Stimulated activated CD4-positive, alpha-beta T cell treated with anti-CD3 and anti-CD28 coated beads, Interleukin-15, amount 100 ng/mL, for 24 hours (primary cell): Measurements from ENCODE around the gene TPK1.
A peak's percentile ranks its signal among the peaks of the same experiment; 100 is the strongest.

Experiments used
- DNase-seq: peaks from one replicate; pipeline ENCODE4 v3.0.0-alpha.2; 2020

TPK1 gene

DNA sequence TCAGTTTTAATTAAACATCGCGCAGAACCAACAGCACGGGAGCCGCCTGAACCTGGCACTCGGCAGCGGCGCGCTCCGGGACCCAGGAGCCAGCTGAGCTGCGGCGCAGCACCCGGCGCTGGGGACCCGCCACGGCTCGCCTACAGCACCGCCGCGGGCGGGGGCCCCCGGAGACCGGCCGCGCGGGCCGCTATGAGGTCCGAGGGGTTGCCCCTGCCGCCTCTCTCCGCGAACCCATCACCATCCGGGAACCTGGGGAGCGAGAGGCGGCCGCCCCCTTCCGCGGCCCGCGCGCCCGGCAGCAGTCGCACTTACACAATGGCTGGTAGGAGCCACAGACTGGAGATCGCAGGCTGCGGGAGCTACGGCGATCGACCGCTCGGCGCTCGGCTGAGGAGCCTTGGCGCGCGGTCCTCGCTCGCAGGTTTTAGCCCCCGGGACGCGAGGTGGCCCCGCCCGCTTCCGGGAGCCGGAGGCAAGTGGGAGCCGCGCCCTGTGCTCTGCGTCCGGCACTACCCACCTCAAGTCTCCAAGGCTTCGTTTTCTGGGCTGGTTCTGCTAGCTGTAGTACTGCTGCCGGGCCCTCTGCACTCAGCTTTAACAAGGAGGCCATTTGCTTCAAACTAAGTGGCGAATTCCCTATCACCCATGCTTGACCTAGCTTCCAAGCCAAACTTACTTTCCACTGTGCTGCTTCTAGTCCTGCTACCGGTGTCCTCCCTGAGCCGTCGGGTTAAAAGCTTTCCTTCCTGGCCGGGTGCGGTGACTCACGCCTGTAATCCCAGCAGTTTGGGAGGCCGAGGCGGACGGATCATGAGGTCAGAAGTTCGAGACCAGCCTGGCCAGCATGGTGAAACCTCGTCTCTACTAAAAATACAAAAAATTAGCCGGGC, at the start of gene TPK1:
TSS of gene TPK1 (minus strand) at position 402 of the 893 bp plus-strand sequence. CDS start 451 bp downstream, outside the sequence.
- peak; percentile 93 for DNase-seq

DNA sequence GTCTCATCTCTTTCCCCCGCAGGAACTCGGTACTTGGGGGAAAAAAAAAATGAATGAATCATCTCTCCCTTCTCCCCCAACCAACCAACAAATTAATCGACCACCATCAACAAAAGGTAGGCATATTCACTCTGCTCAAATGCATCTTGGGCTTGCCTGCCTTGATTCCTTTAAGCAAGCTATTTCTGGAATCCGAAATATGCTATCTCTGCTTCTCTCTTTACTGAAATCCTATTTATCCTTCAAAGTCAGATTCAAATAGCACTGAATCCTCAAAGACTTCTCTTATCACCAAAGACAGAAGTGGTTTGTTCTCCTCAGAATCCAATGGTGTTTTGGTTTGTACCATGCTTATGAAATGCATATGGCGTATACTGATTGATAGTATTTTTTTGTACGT, 49.6 kb upstream of the TPK1 start:
- no peak for DNase-seq

DNA sequence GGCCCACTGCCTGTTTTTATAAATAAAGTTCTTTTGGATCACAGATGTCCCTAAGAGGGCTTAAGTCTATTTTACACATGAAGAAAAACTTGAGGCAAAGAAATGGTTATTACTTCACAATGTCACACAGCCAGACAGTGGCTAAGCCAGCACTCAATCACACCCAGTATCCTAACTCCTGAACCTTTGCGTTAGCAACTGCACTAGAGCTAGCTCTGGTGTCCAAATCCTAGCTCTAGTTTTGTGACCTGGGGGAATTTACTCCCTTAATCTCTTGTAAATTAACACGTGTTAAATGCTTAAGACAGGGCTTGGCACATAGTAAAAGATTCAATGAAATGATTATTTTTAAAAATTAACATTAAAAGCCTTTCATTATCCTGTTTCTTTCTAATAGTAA, 49.0 kb upstream of the TPK1 start:
- DNase-seq, result no peak

DNA sequence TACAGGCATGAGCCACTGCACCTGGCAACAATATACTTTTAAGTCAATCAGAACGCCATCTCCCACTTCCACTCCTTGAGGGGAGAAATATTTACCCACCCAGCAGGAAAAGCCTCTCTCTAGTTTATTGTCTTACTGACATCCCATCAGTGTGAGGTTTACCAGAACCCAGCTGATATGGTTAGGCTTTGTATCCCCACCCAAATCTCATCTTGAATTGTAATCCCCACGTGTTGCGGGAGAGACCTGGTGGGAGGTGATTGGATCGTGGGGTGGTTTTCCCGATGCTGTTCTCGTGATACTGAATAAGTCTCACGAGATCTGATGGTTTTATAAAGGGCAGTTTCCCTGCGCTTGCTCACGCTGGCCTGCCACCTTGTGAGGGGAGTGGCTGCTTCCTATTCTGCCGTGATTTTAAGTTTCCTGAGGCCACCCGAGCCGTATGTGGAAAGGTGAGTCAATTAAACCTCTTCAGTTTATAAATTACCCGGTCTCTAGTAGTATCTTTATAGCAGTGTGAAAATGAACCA, 37.5 kb upstream of the TPK1 start:
- DNase-seq, result no peak

DNA sequence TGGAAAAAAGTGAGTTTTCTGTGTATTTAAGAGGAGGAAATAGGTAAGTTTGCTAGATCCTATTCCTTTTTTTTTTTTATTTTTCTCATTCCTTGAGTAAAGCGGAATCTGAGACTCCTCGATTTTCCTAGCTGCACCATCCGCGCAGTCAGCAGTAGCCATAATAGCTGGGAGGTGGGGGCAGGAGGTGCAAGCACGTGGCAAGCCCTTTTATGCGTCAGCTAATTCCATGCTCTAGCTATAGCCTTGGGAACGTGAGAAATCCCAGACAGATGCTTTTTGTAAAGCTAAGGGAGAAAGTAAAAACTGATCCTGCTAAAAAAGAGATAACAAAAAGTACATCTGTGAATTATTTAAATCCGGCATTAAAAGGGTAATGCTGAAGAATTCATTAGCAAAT, 33.2 kb upstream of the TPK1 start:
- no peak for DNase-seq

DNA sequence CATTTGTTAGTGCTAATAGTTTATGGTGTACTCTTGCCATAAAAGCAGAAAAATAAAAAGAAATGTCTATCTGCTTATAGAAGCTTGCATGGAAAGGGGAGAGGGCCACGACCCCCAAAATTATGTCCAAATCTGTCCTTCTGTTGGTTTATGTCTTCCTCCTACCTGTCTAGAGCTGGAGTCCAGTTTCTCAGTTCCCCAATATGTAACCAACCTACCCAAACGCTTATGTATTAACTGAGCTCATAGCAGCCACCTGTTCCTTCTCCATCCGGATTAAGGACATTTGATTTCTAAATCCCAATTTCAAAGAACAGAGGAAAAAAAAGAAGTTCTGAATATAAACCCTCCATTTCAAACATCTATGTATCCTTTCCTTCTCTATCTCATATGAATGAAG, 30.3 kb upstream of the TPK1 start:
- DNase-seq, result no peak

DNA sequence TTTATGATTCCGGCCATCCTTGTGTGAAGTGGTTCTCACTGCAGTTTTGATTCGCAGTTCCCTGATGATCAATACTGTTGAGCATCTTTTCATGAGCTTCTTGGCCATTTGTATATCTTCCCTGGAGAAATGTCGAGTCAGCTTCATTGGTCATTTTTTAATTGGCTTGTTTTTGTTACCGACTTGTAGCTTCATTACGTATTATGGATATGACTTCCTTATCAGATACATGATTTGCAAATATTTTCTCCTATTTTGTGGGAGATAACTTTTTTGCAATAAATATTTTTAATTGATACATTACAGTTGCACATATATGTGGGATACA, 27.4 kb upstream of the TPK1 start:
- no peak for DNase-seq

DNA sequence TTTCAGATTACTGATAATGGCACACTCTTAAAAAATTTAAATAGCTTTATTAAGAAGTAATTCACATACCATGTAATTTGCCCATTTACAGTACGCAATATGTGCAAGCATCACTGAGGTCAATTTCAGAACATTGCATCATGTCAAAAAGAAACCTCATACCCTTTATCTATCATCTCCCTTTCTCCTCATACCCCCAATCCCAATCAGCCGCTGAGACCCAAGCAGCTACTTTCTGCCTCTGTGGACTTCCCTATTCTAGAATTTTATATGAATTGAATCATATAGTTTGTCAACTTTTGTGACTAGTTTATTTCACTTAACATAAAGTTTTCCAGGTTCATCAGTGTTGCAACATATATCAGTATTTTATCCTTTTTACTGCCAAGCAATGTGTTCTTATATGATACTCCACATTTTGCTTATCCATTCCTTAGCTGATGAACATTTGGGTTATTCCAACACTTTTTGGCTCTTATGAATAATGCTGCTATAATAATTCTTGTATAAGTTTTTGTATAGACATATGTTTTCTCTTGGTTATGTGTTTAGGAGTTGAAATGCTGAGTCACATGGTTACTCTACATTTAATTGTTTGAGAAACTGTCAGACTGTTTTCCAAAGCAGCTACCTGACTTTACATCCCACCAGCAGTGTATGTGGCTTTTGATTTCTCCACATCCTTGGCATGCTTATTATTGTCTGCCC, 26.9 kb upstream of the TPK1 start:
- no peak for DNase-seq

DNA sequence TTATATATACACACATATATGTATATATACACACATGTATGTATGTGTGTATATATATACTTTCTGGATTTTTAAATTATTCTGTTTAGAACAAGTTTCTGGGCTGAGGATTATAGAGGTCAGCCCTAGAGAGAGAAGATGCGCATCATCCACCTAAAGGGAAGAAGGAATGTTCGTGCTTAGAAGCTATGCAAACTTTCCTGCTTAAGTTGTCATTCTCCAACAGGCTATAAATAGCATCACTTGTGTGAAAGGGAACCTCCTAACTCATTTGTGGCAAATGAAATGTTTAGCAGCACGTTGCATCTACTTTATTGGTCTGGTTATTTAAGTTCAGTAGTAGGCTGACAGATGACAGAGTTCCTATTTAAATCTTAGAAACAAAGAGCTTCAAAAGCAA, 23.9 kb upstream of the TPK1 start:
- DNase-seq, result no peak

DNA sequence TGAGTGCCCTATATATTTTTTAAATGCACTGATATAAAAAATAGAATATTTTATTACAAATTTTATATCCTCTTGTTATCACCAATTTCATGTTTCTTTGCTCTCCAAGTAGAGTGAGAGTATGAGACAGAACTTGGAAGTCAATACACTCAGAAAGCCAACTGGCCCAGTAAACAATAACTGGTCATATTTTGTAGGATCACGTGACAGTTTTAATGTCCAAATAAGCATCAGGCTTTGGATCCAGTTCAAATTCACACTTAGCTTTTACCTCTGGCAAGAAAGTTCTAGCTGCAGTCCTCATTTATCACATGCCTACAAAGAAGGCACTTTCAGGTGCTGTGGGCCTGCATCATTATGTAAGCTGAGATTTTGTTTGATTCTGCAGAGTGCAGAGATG, 21.6 kb upstream of the TPK1 start:
- DNase-seq, result no peak

DNA sequence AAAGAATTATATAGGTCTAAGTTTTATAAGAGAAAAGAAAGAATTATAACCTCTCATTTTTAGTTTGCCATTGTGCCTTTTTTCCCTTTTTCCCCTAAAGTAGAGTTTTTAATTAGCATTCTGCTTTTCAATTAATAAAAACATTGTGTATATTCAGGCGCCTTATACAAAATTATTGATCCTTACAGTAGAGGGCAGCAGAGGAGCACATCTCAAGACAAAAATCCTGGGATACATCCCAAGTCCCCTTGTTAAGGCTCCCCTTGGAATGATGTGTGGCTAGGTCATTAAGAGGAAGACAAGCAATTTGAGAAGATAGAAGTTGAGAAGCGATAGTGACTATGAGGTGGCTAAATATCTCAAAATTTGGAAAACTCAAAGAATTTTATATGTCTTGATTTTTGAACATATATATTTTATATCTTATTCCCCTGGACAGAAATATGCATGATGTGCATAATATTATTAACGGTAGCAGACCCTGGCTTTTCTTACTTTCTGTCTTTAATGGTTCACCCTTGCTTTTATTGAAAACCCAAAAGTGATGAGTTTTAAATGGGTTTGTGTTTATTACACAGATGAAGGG, 19.1 kb upstream of the TPK1 start:
- DNase-seq, result no peak

DNA sequence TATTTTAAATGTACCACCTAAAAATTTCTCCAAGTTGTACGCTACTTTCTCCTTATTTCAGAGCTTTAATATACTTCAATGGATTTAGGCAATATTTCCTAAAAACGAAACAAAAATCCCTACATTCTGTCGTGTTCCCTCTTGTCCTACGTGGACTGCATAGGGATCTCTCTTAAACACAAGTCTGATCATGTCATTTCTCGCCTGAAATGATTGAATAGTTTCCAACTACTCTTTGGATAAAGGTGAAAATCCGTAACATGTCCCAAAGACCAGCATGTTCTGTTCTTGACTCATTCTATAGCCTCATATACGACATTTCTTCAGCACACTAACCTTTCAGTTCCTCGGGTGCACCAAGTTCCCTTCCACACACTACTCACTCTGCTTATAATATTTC, 17.7 kb upstream of the TPK1 start:
- DNase-seq, result no peak

DNA sequence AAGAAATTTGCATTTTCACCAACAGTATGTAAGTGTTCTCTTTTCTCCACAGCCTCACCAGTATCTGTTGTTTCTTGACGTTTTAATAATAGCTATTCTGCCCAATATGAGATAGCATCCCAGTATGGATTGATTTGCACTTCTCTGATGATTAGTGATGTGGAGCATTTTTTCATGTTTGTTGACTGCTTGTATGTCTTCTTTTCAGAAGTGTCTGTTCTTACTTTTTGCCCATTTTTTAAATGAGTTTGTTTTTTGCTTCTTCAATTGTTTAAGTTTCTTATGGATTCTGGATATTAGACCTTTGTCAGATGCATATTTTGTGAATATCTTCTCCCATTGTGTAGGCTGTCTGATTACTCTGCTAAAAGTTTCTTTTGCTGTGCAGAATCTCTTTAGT, 12.2 kb upstream of the TPK1 start:
- DNase-seq, result no peak

DNA sequence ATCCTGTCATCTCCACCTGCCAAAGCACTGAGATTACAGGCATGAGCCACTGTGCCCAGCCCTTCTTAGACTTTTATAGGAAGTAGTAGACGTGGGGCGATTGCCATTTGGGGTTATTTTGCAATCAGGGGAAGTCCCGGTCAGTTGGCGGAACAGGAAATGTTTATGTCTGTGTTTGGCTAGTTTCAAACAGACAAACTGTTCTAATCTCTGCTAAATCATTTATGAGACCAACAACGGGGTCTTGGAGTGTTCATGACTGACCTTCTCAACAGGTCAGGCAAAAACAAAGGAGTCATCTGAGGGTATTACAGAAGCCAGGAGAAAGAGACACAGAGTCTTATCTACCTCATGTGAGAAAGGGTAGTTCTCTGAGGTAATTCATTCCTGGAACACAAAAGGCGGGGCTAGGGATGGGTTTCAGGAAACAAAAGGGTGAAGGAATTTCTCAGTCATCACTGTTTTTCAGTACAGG, 6.6 kb upstream of the TPK1 start:
- peak; percentile 51 for DNase-seq

DNA sequence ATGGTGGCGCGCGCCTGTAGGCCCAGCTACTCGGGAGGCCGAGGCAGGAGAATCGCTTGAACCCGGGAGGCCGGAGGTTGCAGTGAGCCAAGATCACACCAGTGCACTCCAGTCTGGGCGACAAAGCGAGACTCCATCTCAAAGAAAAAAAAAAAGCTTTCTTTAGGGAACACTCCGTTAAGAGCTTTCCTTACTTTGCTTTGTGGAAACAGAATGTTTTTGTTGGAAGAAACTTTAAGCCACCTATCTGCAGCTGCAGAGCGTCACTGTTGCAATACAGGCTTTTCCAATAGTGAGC, 641 bp upstream of the TPK1 start:
- no peak for DNase-seq

DNA sequence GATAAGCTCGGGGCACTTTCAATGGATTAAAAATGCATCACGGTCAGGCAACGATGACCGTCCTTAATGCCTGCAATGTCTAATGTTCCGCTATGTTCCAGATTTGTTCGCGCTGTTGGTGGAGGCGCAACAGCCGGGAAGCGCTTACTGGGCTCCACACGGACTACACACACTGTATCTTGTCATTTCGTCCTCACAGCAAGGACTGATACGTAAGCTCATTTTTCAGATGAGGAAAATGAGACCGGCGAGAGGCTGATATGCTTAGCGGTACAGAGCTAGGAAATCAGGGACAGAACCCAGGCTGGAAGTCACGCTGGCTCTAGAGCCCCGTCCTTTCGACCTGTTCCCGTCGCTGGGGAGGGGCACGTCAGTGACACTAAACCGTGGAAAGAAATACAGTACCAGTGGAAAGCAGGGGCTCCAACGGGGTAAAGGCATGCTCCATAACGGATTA, 670 bp downstream of the TPK1 start:
- DNase-seq, result peak; percentile 58

DNA sequence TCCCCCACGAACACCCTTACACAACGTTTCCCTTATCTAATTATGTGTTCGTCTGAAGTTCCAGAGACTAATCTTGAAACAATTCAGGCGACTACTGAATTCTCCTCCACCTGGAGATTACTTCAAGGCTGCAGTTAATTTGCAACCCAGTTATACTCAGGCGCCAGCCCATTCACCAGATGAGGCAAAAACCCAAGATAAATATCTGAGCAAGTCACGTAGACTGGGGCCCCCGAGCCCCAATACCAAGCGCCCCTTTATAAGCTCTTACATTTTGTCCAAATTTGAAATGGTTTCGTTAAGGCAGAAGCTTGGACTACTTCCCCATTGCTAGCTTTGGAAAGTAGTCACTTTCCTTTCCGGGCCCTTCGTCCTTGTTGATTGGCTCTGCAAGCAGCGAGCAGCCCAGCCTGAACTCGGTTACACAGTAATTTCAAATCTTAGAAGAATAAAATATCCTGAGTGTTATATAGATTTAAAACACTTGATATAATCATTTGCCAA, 1.2 kb downstream of the TPK1 start:
- DNase-seq, result peak; percentile 59

DNA sequence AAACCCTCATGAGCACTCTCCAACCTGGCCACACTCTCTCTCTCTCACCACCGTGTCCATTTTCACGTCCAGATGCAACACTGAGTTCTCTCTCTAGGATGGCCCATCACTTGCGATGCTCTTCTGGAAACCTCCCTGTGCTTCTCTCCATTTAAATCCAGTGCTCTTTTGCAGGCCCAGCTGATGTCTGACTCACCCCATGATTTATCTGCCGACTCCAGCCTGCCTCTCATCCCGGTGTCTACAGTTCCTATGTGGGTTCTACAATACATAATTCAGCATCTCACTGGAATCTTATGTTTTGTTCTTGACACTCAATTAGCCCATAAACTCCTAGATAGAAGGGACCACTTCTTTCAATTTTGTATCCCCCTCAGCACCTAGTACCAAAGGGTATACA, 5.0 kb downstream of the TPK1 start:
- no peak for DNase-seq

DNA sequence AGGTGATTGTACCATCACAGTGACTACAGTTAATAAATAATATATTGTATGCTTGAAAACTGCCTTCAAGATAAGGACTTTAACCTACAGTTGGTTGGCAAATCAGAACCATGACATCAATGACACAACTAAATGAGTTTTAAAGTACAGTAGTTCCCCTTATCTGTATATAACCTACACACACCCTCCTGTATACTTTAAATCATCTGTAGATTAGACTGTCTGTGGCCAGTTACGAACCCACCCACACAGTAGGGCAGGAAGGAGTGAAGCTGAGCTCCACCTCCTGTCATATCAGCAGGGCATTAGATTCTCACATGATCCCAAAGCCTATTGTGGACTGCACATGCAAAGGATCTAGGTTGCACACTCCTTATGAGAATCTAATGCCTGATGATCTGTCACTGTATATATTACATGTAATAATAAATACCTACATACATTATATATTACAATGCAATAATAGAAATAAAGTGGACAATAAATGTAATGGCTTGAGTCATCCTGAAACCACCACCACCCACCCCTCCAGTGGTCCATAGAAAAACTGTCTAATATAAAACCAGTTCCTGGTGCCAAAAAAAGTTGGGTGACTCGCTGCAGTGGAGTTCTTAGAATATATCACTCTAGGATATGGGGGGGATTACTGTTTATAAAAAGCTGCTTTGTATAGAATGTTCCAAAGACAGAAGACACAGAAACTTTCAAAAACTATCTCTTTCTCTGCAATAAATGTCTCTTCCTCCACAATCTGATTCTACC, 5.6 kb downstream of the TPK1 start:
- no peak for DNase-seq

DNA sequence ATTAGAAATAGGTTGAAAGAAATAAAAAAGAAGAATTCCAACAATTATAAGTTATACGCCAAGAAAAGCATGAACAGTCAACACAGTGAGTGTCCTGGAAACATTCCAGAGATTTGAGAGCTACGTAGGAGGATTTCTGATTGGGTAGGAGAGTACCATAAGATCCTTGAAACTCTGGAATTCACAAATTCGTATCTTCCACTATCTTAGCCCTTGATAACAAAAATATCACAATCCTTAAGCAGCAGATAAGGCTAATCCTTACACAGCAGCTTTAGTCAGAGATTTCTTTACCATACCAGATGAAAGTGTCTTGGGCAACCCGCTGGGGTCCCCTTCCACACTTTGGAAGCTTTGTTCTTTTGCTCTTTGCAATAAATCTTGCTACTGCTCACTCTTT, 8.2 kb downstream of the TPK1 start:
- DNase-seq, result no peak

DNA sequence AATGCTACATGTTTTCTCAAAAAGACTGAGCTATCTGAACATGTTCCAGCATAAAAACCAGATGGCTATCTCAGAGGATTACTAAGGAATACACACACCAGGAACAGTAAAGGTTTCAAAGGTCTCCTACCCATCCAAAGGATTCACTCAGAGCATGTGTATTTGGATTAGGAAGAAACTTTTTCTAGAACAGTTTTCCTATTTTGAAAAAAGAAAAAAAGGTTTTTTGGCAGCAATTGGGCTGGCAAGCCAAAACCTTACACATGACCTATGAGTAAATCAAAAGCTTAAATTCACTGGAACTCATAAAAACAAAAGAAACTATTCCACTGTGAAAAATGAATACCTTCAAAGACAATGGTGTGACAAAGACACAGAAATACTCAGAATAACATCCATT, 9.6 kb downstream of the TPK1 start:
- DNase-seq, result no peak

DNA sequence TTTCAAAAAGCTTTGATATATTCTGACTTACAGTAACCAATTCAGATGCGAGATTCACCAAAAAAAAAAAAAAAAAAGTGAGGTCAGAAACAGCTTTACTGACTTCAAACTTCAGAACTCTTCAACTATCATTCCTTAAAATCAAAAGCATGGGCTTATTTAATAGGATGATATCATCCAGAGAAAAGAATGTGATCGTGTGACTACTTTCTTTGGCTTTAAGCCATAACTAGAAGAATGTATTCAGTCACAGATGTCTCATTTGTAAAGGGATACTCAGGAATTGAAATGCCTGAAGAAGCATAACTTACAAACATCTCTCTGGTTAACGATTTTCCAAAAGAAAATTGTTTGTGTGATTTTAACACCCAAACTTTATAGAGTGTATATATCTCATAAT, 11.5 kb downstream of the TPK1 start:
- no peak for DNase-seq

DNA sequence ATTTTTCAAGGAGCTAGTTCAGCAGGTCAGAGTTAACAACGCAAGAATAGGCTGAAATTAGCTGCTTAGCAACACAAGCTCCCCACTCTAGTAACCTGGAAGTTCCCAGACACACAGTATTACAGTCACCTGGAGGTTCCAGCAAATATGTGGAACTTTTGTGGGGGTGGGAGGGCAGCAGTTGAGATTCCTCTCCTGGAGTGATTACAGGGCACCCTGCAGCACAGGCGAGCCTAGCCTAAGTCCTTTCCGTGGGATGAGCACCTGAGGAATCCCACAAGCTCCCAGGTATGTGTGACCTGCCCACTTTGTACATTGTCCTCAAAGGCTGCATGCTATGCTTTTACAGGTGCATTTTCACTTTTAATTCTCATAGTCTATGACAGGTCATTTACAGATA, 13.6 kb downstream of the TPK1 start:
- DNase-seq, result no peak
